ENCODE measurements around the gene TJP1.

DNA sequence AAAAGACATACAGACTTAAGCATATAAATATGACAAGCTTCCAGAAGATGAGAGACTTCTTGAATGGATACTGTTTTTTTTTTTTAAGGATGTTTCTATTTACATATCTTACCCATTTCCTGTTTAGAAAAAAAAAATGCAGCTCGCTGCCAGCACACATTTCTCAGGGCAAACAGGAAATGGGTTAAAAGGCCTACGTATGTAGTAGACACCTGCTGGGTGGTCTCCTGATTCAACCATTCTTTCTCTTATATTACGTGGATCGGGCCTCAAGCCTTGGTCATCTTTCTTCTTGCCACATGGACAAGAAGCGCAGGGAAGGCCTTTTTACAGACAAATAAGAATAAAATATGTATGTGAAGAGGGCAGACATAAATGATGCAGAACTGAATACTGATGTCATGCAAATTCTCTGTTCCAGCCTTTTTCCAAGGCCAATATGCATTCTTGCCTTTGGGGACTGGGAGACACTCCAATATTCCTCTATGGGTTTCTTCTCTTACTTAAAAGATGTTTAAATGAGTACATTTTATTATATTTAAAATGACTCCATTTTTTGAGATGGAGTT, 35.0 kb upstream of the TJP1 start:
- no peak for TF ChIP-seq EZH2 (IDR thresholded peaks at IDR 0.05; ENCODE audit: low read depth)
- TF ChIP-seq, protein P1, sequence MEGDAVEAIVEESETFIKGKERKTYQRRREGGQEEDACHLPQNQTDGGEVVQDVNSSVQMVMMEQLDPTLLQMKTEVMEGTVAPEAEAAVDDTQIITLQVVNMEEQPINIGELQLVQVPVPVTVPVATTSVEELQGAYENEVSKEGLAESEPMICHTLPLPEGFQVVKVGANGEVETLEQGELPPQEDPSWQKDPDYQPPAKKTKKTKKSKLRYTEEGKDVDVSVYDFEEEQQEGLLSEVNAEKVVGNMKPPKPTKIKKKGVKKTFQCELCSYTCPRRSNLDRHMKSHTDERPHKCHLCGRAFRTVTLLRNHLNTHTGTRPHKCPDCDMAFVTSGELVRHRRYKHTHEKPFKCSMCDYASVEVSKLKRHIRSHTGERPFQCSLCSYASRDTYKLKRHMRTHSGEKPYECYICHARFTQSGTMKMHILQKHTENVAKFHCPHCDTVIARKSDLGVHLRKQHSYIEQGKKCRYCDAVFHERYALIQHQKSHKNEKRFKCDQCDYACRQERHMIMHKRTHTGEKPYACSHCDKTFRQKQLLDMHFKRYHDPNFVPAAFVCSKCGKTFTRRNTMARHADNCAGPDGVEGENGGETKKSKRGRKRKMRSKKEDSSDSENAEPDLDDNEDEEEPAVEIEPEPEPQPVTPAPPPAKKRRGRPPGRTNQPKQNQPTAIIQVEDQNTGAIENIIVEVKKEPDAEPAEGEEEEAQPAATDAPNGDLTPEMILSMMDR (conservative IDR thresholded peaks at IDR 0.05) = no peak

Measured in PC-9 (cell line).